HG03025 (cell line): ENCODE data around the gene SAMD15.
"Not testable (repeated sequence)": the region's sequence is repeated elsewhere in the genome, so short reads cannot be mapped to it uniquely, and the experiment has no call there.

ENCODE experiments used
- ATAC-seq: cut with Tn5 transposase; IDR thresholded peaks from one replicate; pipeline ENCODE4 v1.9.1; 2021; ENCODE audit warnings: mild to moderate bottlenecking, moderate library complexity; ENCODE audit not compliant: unreplicated experiment, low FRiP score

SAMD15 gene

DNA sequence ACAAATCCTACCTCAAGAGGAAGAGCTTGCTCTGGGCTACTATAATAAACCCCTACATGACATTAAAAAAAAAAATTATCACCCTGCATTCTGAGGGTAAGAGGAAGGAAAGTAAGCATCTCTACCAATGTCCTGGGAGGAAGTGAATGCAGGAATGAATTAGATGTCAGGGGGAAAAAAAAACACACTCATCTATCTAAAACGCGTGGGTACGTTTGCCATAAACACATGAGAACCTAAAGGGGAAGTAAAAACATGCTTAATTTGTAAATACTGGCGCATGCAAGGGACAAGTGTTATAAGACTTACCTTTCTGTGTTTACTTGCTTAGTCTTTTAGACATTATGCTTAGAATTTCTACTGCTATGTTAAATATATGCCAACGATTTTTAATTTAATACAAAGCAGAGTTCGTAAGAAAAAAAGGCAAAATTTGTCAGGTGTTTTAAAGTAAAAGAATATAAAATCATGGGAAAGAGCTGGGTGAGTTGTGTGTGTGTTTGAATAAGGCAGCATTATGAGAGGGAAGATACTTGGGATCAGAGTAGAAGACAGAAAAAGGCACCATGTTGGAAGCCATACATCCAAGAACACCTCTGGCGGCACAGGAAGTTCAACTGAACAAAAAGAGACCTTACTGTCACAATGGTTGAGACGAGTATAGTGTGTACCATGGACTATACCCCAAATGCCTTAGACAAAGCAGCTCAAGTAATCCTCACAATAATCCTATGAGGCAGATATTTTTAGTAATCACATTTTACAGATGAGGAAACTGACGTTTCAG, 1.8 kb upstream of the SAMD15 start:
- ATAC-seq = no peak

GRCh38 chr14:77375973-77376770, 1.0 kb upstream of the SAMD15 start:
- ATAC-seq = no peak

- no peak for ATAC-seq
These were observed 294 bp downstream of the SAMD15 start for GRCh38 chr14:77377502-77377844.

GRCh38 chr14:77378701-77379100, 1.5 kb downstream of the SAMD15 start:
- no peak for ATAC-seq

GRCh38 chr14:77390188-77390587, 13.0 kb downstream of the SAMD15 start:
- ATAC-seq = no peak

DNA sequence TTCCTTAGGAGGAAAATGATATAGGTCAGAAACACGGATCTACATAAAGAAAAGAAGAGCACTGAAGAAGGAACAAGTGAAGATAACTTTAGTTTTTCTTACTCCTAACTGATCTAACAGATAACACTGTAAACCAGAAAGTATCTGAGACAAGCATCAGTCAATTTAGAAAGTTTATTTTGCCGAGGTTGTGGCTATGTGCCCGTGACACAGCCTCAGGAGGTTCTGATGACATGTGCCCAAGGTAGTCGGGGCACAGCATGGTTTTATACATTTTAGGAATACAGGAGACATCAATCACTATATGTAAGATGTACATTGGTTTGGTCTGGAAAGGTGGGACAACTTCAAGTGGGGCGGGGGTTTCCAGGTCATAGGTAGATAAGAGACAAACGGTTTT, 23.0 kb downstream of the SAMD15 start:
- ATAC-seq = no peak

GRCh38 chr14:77403768-77404167, 26.6 kb downstream of the SAMD15 start:
- no peak for ATAC-seq

GRCh38 chr14:77406086-77406485, 28.9 kb downstream of the SAMD15 start:
- ATAC-seq = no peak

DNA sequence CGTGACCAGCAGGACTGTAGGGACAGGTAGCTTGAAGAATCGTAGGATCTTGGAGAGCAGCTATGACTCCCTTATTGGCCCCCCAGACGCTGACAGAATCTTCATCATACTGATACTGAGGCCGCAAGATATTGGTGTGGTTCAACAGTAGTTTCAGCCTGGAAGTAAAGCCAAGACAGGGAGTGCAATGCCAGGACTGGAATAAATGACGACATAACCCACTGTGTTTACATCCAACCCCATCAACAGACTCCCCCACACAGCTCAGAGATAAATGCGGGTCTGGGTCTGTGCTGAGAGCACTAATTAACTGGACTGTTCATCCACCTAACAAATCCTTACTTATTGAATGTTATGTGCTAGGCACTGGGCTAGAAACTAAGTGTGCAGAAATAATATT, 29.5 kb downstream of the SAMD15 start:
- ATAC-seq = no peak

GRCh38 chr14:77407158-77407557, 30.0 kb downstream of the SAMD15 start:
- no peak for ATAC-seq

DNA sequence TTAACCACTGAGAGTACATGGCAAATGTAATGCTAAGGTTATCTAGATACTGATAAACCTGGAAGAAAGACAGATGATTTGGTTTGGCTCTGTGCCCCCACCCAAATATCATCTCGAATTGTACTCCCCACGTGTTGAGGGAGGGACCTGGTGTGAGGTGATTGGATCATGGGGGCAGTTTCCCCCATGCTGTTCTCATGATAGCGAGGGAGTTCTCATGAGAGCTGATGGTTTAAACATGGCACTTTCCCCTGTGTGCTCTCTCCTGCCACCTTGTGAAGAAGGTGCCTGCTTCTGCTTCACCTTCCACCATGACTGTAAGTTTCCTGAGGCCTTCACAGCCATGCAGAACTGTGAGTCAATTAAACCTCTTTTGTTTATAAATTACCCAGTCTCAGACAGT, 32.0 kb downstream of the SAMD15 start:
- no peak for ATAC-seq

- not testable (repeated sequence) for ATAC-seq
These were observed 38.3 kb downstream of the SAMD15 start for GRCh38 chr14:77415403-77416030.

- ATAC-seq = not testable (repeated sequence)
These were observed 38.9 kb downstream of the SAMD15 start for GRCh38 chr14:77416098-77416497.

DNA sequence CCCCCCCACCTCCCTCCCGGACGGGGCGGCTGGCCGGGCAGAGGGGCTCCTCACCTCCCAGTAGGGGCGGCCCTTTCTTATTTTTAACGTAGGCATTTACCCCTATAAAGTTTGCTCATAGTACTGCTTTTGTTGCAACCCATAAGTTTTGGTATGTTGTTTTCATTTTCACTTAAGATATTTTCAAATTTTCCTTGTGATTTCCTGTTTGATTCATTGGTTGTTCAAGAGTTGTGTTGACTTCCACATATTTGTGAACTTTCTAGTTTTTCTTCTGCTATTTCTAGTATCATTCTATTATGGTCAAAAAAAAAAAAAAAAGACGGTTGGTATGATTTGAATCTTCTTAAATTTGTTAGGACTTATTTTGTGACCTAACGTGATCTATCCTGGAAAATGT, 39.7 kb downstream of the SAMD15 start:
- no peak for ATAC-seq

DNA sequence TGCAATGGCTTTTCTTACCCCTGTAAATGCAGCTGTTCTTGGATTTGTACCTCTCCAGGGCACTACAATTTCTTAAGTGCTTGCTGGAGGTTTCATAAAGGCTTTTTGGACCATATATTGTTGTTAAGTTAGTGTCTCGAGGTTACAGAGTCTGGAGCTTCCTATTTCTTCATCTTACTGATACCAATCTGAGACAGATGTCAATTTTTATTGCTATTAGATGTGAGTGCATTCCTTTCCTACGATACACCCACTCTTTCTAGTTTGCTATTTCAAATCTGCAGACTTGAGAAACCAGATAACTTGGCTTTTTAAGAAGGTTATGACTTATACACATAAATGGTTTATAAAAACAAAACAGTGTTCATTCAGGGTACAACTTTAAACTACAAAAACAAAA, 44.0 kb downstream of the SAMD15 start:
- ATAC-seq = no peak

GRCh38 chr14:77423423-77423822, 46.2 kb downstream of the SAMD15 start, which contains the start of gene NOXRED1:
Gene NOXRED1 (minus strand): TSS chr14:77423523. CDS start chr14:77422889, 634 bp downstream.
- ATAC-seq = no peak

- ATAC-seq = no peak
These were observed 47.7 kb downstream of the SAMD15 start for GRCh38 chr14:77424862-77425261.

GRCh38 chr14:77426396-77426795, 49.2 kb downstream of the SAMD15 start:
- no peak for ATAC-seq

GRCh38 chr14:77436042-77436441, 58.9 kb downstream of the SAMD15 start:
- ATAC-seq = no peak

DNA sequence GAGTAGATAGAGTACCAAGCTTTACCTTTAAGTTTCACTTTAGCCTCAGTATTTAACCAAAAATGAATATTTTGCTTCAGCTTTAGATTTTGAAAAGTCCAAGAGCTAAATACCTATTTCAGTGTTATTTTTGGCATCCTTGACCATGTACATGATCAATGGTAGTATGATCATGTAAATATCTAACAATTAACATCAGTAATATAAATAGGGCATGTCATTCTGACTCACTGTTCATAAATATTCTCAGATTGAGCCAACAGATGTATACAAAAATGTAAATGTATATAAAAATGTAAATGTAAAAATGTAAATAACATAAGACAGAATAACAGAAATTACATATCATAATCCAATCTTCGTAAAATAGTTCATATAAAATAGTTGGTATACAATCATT, 61.4 kb downstream of the SAMD15 start:
- no peak for ATAC-seq

GRCh38 chr14:77439861-77440260, 62.7 kb downstream of the SAMD15 start:
- no peak for ATAC-seq
